ENCODE measurements around the gene ERF. TPM values are rescaled to one million over a fixed set of nuclear protein-coding genes. Genes with fewer than 3 reads are reported as not detected.
A peak's percentile ranks its signal among the peaks of the same experiment; 100 is the strongest.

ERF gene
- total and polyA plus RNA-seq, 7 experiments from 2014 or later: 2.8 to 105 (median 49.4) TPM

- ChIA-PET POLR2A (no interaction called here), CTCF (interaction anchor here (1.0 kb wide), 1 partner anchor 111 kb away, joined by 4 read pairs; no protein-coding TSS in a partner anchor)
- H3K27me3 ChIP-seq (ENCODE audit: control insufficient read depth in 2 of 2, insufficient read depth in 2 of 2, low read length in 2 of 2): no peaks in the 10 kb centered on the region
- DNase-seq (no peak), ATAC-seq (no peak)
- H3K4me1 ChIP-seq (ENCODE audit: control insufficient read depth in 2 of 2, insufficient read depth in 2 of 2, low read length in 2 of 2): peaks cover 10 to 14% of the 10 kb centered on the region in 2 donors
- H3K27me3 Mint-ChIP-seq: no peaks in the 10 kb centered on the region
- H3K9me3 ChIP-seq (ENCODE audit: control insufficient read depth in 2 of 3, low read length in 3 of 3): no peaks in the 10 kb centered on the region
- H3K36me3 ChIP-seq (ENCODE audit: control insufficient read depth in 2 of 3, insufficient read depth in 3 of 3, low read length in 3 of 3): peaks cover 0 to 74% (median 15%) of the 10 kb centered on the region in 3 experiments
- peaks cover 0 to 11% (median 8%) of the 10 kb centered on the region in 5 donors for H3K36me3 Mint-ChIP-seq
- no peak overlapping the region for H3K27ac ChIP-seq (ENCODE audit: low read depth, low read length)
- no peak overlapping the region for H3K4me3 Mint-ChIP-seq
- H3K4me1 Mint-ChIP-seq: peaks cover 17 to 30% (median 26%) of the 10 kb centered on the region in 7 donors
- H3K4me3 ChIP-seq (ENCODE audit: low read length): no peak overlapping the region
- H3K9me3 Mint-ChIP-seq: peaks cover 0 to 4% (median 0%) of the 10 kb centered on the region in 11 donors
- peak overlapping the region in 2 of 9 donors; percentile 6 to 25 for H3K27ac Mint-ChIP-seq
- intact Hi-C loops (cut with micrococcal nuclease): loop anchor here in 1 of 2 donors (10.0 kb wide), 1 partner anchor 404 kb away; the partner anchor contains the start of gene ARHGEF1
Measured at GRCh38 chr19:42288881-42289555, 34.1 kb upstream of the ERF start.

- H3K9me3 Mint-ChIP-seq: peaks cover 0 to 4% (median 0%) of the 10 kb centered on the region in 11 donors
- ATAC-seq (no peak), DNase-seq (no peak)
- H3K4me1 Mint-ChIP-seq: peaks cover 17 to 29% (median 26%) of the 10 kb centered on the region in 7 donors
- no peak overlapping the region for H3K4me3 ChIP-seq (ENCODE audit: low read length)
- no peak overlapping the region for H3K4me3 Mint-ChIP-seq
- H3K4me1 ChIP-seq (ENCODE audit: control insufficient read depth in 2 of 2, insufficient read depth in 2 of 2, low read length in 2 of 2): peaks cover 10 to 14% of the 10 kb centered on the region in 2 donors
- peaks cover 0 to 68% (median 15%) of the 10 kb centered on the region in 3 experiments for H3K36me3 ChIP-seq (ENCODE audit: control insufficient read depth in 2 of 3, insufficient read depth in 3 of 3, low read length in 3 of 3)
- H3K36me3 Mint-ChIP-seq: peaks cover 0 to 11% (median 7%) of the 10 kb centered on the region in 5 donors
- H3K27ac Mint-ChIP-seq: peak overlapping the region in 2 of 9 donors; percentile 27 to 74
- POLR2A ChIA-PET: no interaction called here
- no peaks in the 10 kb centered on the region for H3K27me3 Mint-ChIP-seq
- intact Hi-C loops (cut with micrococcal nuclease): loop anchor here in 1 of 2 donors (10.0 kb wide), 1 partner anchor 404 kb away; the partner anchor contains the start of gene ARHGEF1
- CTCF ChIA-PET: interaction anchor here (1.0 kb wide), 1 partner anchor 112 kb away, joined by 4 read pairs; no protein-coding TSS in a partner anchor
- H3K9me3 ChIP-seq (ENCODE audit: control insufficient read depth in 2 of 3, low read length in 3 of 3): no peaks in the 10 kb centered on the region
- H3K27me3 ChIP-seq (ENCODE audit: control insufficient read depth in 2 of 2, insufficient read depth in 2 of 2, low read length in 2 of 2): no peaks in the 10 kb centered on the region
- H3K27ac ChIP-seq (ENCODE audit: low read depth, low read length): no peak overlapping the region
Measured at GRCh38 chr19:42288387-42288786, 33.5 kb upstream of the ERF start.

GRCh38 chr19:42287827-42288107 lies 32.8 kb upstream of the ERF start:
- peak overlapping the region in 1 of 9 donors; percentile 56 for H3K27ac Mint-ChIP-seq
- ATAC-seq (no peak), DNase-seq (no peak)
- H3K4me1 ChIP-seq (ENCODE audit: control insufficient read depth in 2 of 2, insufficient read depth in 2 of 2, low read length in 2 of 2): peaks cover 14 to 19% of the 10 kb centered on the region in 2 donors
- H3K4me1 Mint-ChIP-seq: peaks cover 17 to 27% (median 26%) of the 10 kb centered on the region in 7 donors
- H3K27me3 ChIP-seq (ENCODE audit: control insufficient read depth in 2 of 2, insufficient read depth in 2 of 2, low read length in 2 of 2): no peaks in the 10 kb centered on the region
- H3K4me3 Mint-ChIP-seq: no peak overlapping the region
- no peak overlapping the region for H3K27ac ChIP-seq (ENCODE audit: low read depth, low read length)
- ChIA-PET CTCF (interaction anchor here (1.0 kb wide), 1 partner anchor 113 kb away, joined by 4 read pairs; no protein-coding TSS in a partner anchor), POLR2A (no interaction called here)
- peaks cover 0 to 62% (median 15%) of the 10 kb centered on the region in 3 experiments for H3K36me3 ChIP-seq (ENCODE audit: control insufficient read depth in 2 of 3, insufficient read depth in 3 of 3, low read length in 3 of 3)
- no peaks in the 10 kb centered on the region for H3K27me3 Mint-ChIP-seq
- H3K36me3 Mint-ChIP-seq: peaks cover 0 to 9% (median 5%) of the 10 kb centered on the region in 5 donors
- H3K9me3 Mint-ChIP-seq: peaks cover 0 to 4% (median 0%) of the 10 kb centered on the region in 11 donors
- H3K9me3 ChIP-seq (ENCODE audit: control insufficient read depth in 2 of 3, low read length in 3 of 3): no peaks in the 10 kb centered on the region
- H3K4me3 ChIP-seq (ENCODE audit: low read length): no peak overlapping the region
- intact Hi-C loops (cut with micrococcal nuclease): loop anchor here in 1 of 2 donors (10.0 kb wide), 1 partner anchor 403 kb away; the partner anchor contains the start of gene ARHGEF1

- Mint-ChIP-seq H3K27me3 (no peaks in the 10 kb centered on the region), H3K4me3 (peak overlapping the region in 1 of 10 donors; percentile 41), H3K36me3 (peaks cover 0 to 9% (median 5%) of the 10 kb centered on the region in 5 donors), H3K9me3 (peaks cover 0 to 6% (median 0%) of the 10 kb centered on the region in 11 donors), H3K4me1 (peaks cover 17 to 31% (median 26%) of the 10 kb centered on the region in 7 donors), H3K27ac (peak overlapping the region in 2 of 9 donors; percentile 9 to 56)
- DNase-seq (no peak), ATAC-seq (no peak)
- Histone ChIP-seq H3K4me3 (ENCODE audit: low read length) (no peak overlapping the region), H3K4me1 (ENCODE audit: control insufficient read depth in 2 of 2, insufficient read depth in 2 of 2, low read length in 2 of 2) (peaks cover 19 to 24% of the 10 kb centered on the region in 2 donors), H3K27me3 (ENCODE audit: control insufficient read depth in 2 of 2, insufficient read depth in 2 of 2, low read length in 2 of 2) (no peaks in the 10 kb centered on the region), H3K9me3 (ENCODE audit: control insufficient read depth in 2 of 3, low read length in 3 of 3) (no peaks in the 10 kb centered on the region), H3K27ac (ENCODE audit: low read depth, low read length) (no peak overlapping the region), H3K36me3 (ENCODE audit: control insufficient read depth in 2 of 3, insufficient read depth in 3 of 3, low read length in 3 of 3) (peaks cover 0 to 56% (median 15%) of the 10 kb centered on the region in 3 experiments)
- ChIA-PET POLR2A (no interaction called here), CTCF (no interaction called here)
- intact Hi-C loops (cut with micrococcal nuclease): loop anchor here in 1 of 2 donors (10.0 kb wide), 1 partner anchor 402 kb away; the partner anchor contains the start of gene ARHGEF1
Measured at GRCh38 chr19:42287017-42287826, 32.3 kb upstream of the ERF start.

- Mint-ChIP-seq H3K36me3 (peaks cover 0 to 4% (median under 1%) of the 10 kb centered on the region in 5 donors), H3K27me3 (no peaks in the 10 kb centered on the region), H3K4me1 (peaks cover 10 to 31% (median 20%) of the 10 kb centered on the region in 7 donors), H3K9me3 (peaks cover 0 to 6% (median 0%) of the 10 kb centered on the region in 11 donors), H3K27ac (peak overlapping the region in 8 of 9 donors; percentile 75 to 96 (median 91)), H3K4me3 (peak overlapping the region in 7 of 10 donors; percentile 19 to 100 (median 87))
- Histone ChIP-seq H3K36me3 (ENCODE audit: control insufficient read depth in 2 of 3, insufficient read depth in 3 of 3, low read length in 3 of 3) (peaks cover 0 to 49% (median 15%) of the 10 kb centered on the region in 3 experiments), H3K27me3 (ENCODE audit: control insufficient read depth in 2 of 2, insufficient read depth in 2 of 2, low read length in 2 of 2) (no peaks in the 10 kb centered on the region), H3K9me3 (ENCODE audit: control insufficient read depth in 2 of 3, low read length in 3 of 3) (no peaks in the 10 kb centered on the region), H3K4me3 (ENCODE audit: low read length) (no peak overlapping the region), H3K27ac (ENCODE audit: low read depth, low read length) (peak overlapping the region; percentile 70), H3K4me1 (ENCODE audit: control insufficient read depth in 2 of 2, insufficient read depth in 2 of 2, low read length in 2 of 2) (peaks cover 26 to 32% of the 10 kb centered on the region in 2 donors)
- DNase-seq (no peak), ATAC-seq (no peak)
- ChIA-PET CTCF (no interaction called here), POLR2A (no interaction called here)
- intact Hi-C loops (cut with micrococcal nuclease): loop anchor here in 1 of 2 donors (10.0 kb wide), 1 partner anchor 402 kb away; the partner anchor contains the start of gene ARHGEF1
Measured at GRCh38 chr19:42286349-42287016, 31.6 kb upstream of the ERF start.

GRCh38 chr19:42285988-42286348 lies 31.0 kb upstream of the ERF start:
- DNase-seq: no peak
- Mint-ChIP-seq H3K4me3 (peak overlapping the region in 9 of 10 donors; percentile 23 to 100 (median 89)), H3K27ac (peak overlapping the region in 8 of 9 donors; percentile 75 to 96 (median 91)), H3K27me3 (no peaks in the 10 kb centered on the region), H3K9me3 (peaks cover 0 to 4% (median 0%) of the 10 kb centered on the region in 11 donors), H3K4me1 (peaks cover 9 to 31% (median 19%) of the 10 kb centered on the region in 7 donors), H3K36me3 (peaks cover 0 to 4% (median 0%) of the 10 kb centered on the region in 5 donors)
- Histone ChIP-seq H3K4me1 (ENCODE audit: control insufficient read depth in 2 of 2, insufficient read depth in 2 of 2, low read length in 2 of 2) (peaks cover 30 to 36% of the 10 kb centered on the region in 2 donors), H3K27ac (ENCODE audit: low read depth, low read length) (peak overlapping the region; percentile 70), H3K9me3 (ENCODE audit: control insufficient read depth in 2 of 3, low read length in 3 of 3) (no peaks in the 10 kb centered on the region), H3K4me3 (ENCODE audit: low read length) (no peak overlapping the region), H3K36me3 (ENCODE audit: control insufficient read depth in 2 of 3, insufficient read depth in 3 of 3, low read length in 3 of 3) (peaks cover 0 to 44% (median 15%) of the 10 kb centered on the region in 3 experiments), H3K27me3 (ENCODE audit: control insufficient read depth in 2 of 2, insufficient read depth in 2 of 2, low read length in 2 of 2) (no peaks in the 10 kb centered on the region)
- ChIA-PET CTCF (interaction anchor here (0.9 to 1.7 kb wide), 2 partner anchors 10 to 12 kb away, joined by 3 to 8 read pairs; no protein-coding TSS in a partner anchor), POLR2A (no interaction called here)
- ATAC-seq: no peak
- intact Hi-C loops (cut with micrococcal nuclease): loop anchor here in 1 of 2 donors (1.0 to 10.0 kb wide), 2 partner anchors 10 to 401 kb away; partner anchors contain the start of gene ARHGEF1

Data from naive thymus-derived CD4-positive, alpha-beta T cell (primary cell).